Esophagus muscularis mucosa (tissue), 4 donors: ENCODE results near the gene GNA15. TPM values are rescaled to one million over a fixed set of nuclear protein-coding genes. Genes with fewer than 3 reads are reported as not detected.

Experiments
- DNase-seq: peaks from one replicate; pipeline ENCODE4 v3.0.0-alpha.2; 2017; ENCODE audit errors: extremely low spot score
- H3K27ac ChIP-seq, 4 donors: fragments of 200-600 bp; sonication (generic); replicated peaks in 1 of 4; 1 replicate in 3 of 4; 2 replicates in 1 of 4; pipeline ENCODE4 v1.5.1; 2016 to 2019; ENCODE audit warnings: mild to moderate bottlenecking in 1 of 4
- H3K27me3 ChIP-seq, 4 donors: fragments of 200-600 bp; sonication (generic); one replicate each; pipeline versions ENCODE4 v1.5.1 to v1.6.0; 2016 to 2019
- H3K36me3 ChIP-seq, 4 donors: fragments of 200-600 bp; sonication (generic); one replicate each; pipeline ENCODE4 v1.5.1; 2016 to 2019
- H3K4me1 ChIP-seq, 4 donors: fragments of 200-600 bp; sonication (generic); one replicate each; pipeline ENCODE4 v1.5.1; 2016 to 2019
- H3K4me3 ChIP-seq, 4 donors: fragments of 200-600 bp; sonication (generic); 1 replicate in 2 of 4; 2 replicates in 2 of 4; pipeline ENCODE4 v1.5.1; 2016 to 2019; ENCODE audit warnings: mild to moderate bottlenecking in 4 of 4, moderate library complexity in 1 of 4
- H3K9me3 ChIP-seq, 4 donors: fragments of 200-600 bp; sonication (generic); 1 replicate in 3 of 4; 2 replicates in 1 of 4; pipeline ENCODE4 v1.5.1; 2016 to 2019
- EP300 ChIP-seq: sonication (generic); formaldehyde crosslinking; IDR thresholded peaks from one replicate; pipeline ENCODE4 v1.6.1; 2017; ENCODE audit warnings: antibody characterized with exemption
- POLR2A ChIP-seq: fragments of 450-650 bp; IDR thresholded peaks from one replicate; pipeline ENCODE4 v1.6.1; 2017; ENCODE audit warnings: antibody characterized with exemption, moderate library complexity, mild to moderate bottlenecking, low read depth
- POLR2AphosphoS5 ChIP-seq, 2 donors: sonication (generic); formaldehyde crosslinking; IDR thresholded peaks; one replicate each; pipeline ENCODE4 v1.6.1; 2017; ENCODE audit warnings: antibody characterized with exemption in 2 of 2
- WGBS: methylation state at CpG from one replicate; pipeline ENCODE4 v1.1.5; 2018; 5-methylcytosine and 5-hydroxymethylcytosine counted together
- intact Hi-C: fragments of 100-400 bp; cut with DNase I; formaldehyde crosslinking; loops from one replicate; pipeline ENCODE4 v1.15.1; 2023
- total RNA-seq, 4 donors: library from RNA; depleted of rRNA; stranded (reverse); fragments of >200 nt; gene quantifications; one replicate each; pipeline versions ENCODE4 v1.1.0 to v1.2.1, GENCODE V29; 2016
- TF ChIP-seq, protein P1 (sequence below), 3 experiments: fragments of 200-600 bp in 2 of 3; fragments of 450-650 bp in 1 of 3; sonication (generic) in 2 of 3; IDR thresholded peaks; one replicate each; pipeline ENCODE4 v1.5.1; 2017 to 2019; ENCODE audit warnings: antibody characterized with exemption in 3 of 3, mild to moderate bottlenecking in 2 of 3, moderate library complexity in 1 of 3

The GNA15 gene
- total RNA-seq, 4 donors from 2014 or later: 4.3 to 13.8 (median 5.3) TPM

DNA sequence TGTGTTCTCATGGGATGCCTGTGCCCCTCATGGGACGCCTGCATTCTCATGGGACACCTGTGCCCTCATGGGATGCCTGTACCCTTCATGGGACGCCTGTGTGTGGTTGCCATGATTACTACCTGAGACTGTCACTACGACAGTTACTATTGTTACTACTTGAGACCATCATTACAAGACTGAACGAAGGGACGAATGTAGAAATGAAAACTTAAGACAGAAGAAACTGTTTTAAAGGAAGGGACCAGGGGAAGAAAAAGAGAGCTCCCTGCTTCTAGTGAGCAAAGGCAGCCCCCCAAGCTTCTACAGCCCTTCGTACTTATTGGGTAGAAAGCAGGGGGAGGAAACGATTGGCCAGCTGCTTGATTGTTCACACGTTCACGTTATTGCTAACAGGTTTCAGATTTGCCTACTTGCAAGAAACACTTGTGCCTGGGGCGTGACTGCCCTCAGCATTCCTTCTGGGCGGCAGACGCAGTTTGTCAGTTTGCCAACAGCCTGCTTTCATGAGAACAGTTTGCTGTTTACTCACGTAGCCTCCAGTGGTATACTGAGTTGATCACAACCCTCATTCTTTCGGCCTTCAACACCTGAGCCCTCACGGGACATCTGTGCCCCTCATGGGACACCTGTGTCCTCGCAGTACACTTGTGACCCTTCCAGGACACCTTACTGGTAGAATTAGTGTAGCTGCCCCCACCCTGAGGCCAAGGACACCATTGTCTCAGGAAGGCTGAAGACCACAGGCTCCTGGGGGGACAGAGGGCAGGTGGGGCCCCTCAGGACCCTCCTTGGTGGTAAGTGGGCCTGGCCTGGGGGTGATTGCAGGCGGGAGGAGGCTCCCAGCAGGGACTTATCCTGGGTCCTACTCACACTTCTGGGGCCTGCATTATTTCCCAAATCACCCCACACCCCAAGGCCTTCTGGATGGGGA lies 40.2 kb downstream of the GNA15 start:
- 76% methylated on average over 14 of the region's 17 CpGs for WGBS
- intact Hi-C loops: no loop called here
- H3K4me1 ChIP-seq: peaks cover 0 to 7% (median 2%) of the 10 kb centered on the region in 4 donors
- TF ChIP-seq POLR2AphosphoS5 (IDR thresholded peaks at IDR 0.05): no peak
- TF ChIP-seq EP300: no peak
- TF ChIP-seq, protein P1, sequence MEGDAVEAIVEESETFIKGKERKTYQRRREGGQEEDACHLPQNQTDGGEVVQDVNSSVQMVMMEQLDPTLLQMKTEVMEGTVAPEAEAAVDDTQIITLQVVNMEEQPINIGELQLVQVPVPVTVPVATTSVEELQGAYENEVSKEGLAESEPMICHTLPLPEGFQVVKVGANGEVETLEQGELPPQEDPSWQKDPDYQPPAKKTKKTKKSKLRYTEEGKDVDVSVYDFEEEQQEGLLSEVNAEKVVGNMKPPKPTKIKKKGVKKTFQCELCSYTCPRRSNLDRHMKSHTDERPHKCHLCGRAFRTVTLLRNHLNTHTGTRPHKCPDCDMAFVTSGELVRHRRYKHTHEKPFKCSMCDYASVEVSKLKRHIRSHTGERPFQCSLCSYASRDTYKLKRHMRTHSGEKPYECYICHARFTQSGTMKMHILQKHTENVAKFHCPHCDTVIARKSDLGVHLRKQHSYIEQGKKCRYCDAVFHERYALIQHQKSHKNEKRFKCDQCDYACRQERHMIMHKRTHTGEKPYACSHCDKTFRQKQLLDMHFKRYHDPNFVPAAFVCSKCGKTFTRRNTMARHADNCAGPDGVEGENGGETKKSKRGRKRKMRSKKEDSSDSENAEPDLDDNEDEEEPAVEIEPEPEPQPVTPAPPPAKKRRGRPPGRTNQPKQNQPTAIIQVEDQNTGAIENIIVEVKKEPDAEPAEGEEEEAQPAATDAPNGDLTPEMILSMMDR (IDR thresholded peaks at IDR 0.05): no peak
- no peak for TF ChIP-seq POLR2A
- no peak overlapping the region for H3K27ac ChIP-seq
- peaks cover 0 to 16% (median 0%) of the 10 kb centered on the region in 4 donors for H3K27me3 ChIP-seq
- DNase-seq: no peak
- H3K36me3 ChIP-seq: no peaks in the 10 kb centered on the region
- no peak overlapping the region for H3K4me3 ChIP-seq
- H3K9me3 ChIP-seq: no peaks in the 10 kb centered on the region

DNA sequence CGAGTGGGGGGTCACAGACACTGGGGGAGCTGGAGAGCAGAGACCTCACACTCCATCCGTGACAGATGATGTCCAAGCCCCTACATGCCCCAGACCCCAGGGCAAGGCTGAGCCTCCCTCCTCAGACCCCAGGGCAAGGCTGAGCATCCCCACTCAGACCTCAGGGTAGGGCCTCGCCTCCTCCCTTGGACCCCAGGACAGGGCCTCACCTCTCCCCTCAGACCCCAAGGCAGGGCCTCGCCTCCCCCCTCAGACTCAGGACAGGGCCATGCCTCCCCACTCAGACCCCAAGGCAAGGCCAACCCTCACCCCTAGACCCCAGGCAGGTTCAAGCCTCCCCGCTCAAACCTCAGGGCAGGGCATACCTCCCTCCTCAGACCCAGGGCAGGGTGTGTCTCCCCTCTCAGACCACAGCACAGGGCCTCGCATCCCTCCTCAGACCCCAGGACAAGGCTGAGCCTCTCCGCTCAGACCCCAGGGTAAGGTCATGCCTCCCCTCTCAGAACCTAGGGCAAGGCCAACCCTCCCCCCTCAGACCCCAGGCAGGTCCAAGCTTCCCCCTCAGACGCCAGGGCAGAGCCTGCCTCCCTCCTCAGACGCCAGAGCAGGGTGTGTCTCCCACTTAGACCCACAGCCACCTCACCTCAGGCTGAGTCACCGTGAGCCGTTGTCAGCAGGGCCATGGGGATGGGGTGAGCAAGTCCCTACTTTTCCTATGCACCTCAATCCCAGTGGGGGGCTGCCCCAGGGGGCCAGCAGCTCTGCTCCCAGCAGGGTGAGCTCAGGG lies 41.1 kb downstream of the GNA15 start:
- H3K4me3 ChIP-seq: no peak overlapping the region
- H3K9me3 ChIP-seq: no peaks in the 10 kb centered on the region
- TF ChIP-seq, protein P1 (IDR thresholded peaks at IDR 0.05): no peak
- TF ChIP-seq EP300 (no peak), POLR2A (no peak), POLR2AphosphoS5 (IDR thresholded peaks at IDR 0.05) (no peak)
- H3K4me1 ChIP-seq: peaks cover 0 to 7% (median 2%) of the 10 kb centered on the region in 4 donors
- H3K27me3 ChIP-seq: peaks cover 0 to 8% (median 0%) of the 10 kb centered on the region in 4 donors
- 66% methylated on average over 7 of the region's 11 CpGs for WGBS
- H3K36me3 ChIP-seq: no peaks in the 10 kb centered on the region
- no peak for DNase-seq
- intact Hi-C loops: no loop called here
- H3K27ac ChIP-seq: no peak overlapping the region

DNA sequence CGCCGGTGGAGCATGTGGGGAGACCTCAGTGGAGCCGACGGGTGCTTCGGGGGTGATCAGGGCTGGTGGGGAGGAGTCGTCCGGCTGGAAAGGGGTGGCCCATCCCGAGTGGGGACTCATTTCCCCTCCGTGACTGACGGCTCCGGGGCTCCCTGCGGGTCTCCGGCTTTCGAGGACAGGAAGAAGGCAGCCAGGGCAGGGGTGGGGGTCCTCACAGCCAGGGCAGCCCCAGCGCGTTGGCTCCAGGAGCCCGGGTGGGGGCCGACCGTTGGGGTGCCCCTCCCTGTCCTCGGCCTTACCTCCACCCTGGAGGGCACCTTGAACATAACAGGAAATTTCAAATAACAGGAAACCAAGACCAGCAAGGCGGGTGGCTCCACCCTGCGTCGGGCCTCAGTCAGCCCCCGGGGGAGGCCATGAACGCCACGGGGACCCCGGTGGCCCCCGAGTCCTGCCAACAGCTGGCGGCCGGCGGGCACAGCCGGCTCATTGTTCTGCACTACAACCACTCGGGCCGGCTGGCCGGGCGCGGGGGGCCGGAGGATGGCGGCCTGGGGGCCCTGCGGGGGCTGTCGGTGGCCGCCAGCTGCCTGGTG lies 42.6 kb downstream of the GNA15 start, which contains the start of gene S1PR4:
TSS of gene S1PR4 (plus strand) at position 393 of the 596 bp plus-strand sequence. CDS start at position 417, 24 bp downstream.
- H3K27me3 ChIP-seq: no peaks in the 10 kb centered on the region
- intact Hi-C loops: no loop called here
- H3K4me3 ChIP-seq: peak within 1 kb of the TSS; percentile 23 to 51 (median 28)
- H3K4me1 ChIP-seq: peaks cover 0 to 7% (median 2%) of the 10 kb centered on the region in 4 donors
- no peak for DNase-seq
- peak within 1 kb of the TSS in 3 of 4 donors; percentile 32 to 35 (median 34) for H3K27ac ChIP-seq
- H3K9me3 ChIP-seq: no peaks in the 10 kb centered on the region
- H3K36me3 ChIP-seq: no peaks in the 10 kb centered on the region
- no peak for TF ChIP-seq EP300
- TF ChIP-seq, protein P1 (IDR thresholded peaks at IDR 0.05): no peak
- no peak for TF ChIP-seq POLR2A
- TF ChIP-seq POLR2AphosphoS5 (IDR thresholded peaks at IDR 0.05): no peak
- 75% methylated on average over 12 of the region's 42 CpGs for WGBS

DNA sequence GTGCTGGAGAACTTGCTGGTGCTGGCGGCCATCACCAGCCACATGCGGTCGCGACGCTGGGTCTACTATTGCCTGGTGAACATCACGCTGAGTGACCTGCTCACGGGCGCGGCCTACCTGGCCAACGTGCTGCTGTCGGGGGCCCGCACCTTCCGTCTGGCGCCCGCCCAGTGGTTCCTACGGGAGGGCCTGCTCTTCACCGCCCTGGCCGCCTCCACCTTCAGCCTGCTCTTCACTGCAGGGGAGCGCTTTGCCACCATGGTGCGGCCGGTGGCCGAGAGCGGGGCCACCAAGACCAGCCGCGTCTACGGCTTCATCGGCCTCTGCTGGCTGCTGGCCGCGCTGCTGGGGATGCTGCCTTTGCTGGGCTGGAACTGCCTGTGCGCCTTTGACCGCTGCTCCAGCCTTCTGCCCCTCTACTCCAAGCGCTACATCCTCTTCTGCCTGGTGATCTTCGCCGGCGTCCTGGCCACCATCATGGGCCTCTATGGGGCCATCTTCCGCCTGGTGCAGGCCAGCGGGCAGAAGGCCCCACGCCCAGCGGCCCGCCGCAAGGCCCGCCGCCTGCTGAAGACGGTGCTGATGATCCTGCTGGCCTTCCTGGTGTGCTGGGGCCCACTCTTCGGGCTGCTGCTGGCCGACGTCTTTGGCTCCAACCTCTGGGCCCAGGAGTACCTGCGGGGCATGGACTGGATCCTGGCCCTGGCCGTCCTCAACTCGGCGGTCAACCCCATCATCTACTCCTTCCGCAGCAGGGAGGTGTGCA lies 43.3 kb downstream of the GNA15 start:
- TF ChIP-seq EP300: no peak
- no peak for TF ChIP-seq POLR2A
- TF ChIP-seq, protein P1 (IDR thresholded peaks at IDR 0.05): no peak
- TF ChIP-seq POLR2AphosphoS5 (IDR thresholded peaks at IDR 0.05): no peak
- no peaks in the 10 kb centered on the region for H3K27me3 ChIP-seq
- no peaks in the 10 kb centered on the region for H3K36me3 ChIP-seq
- peaks cover 0 to 7% (median 2%) of the 10 kb centered on the region in 4 donors for H3K4me1 ChIP-seq
- WGBS: 85% methylated on average over 38 of the region's 52 CpGs
- no peak for DNase-seq
- H3K9me3 ChIP-seq: no peaks in the 10 kb centered on the region
- intact Hi-C loops: no loop called here
- peak overlapping the region in 3 of 4 donors; percentile 32 to 35 (median 34) for H3K27ac ChIP-seq
- peak overlapping the region; percentile 23 to 51 (median 28) for H3K4me3 ChIP-seq
